HCT116 (cell line): ENCODE data around the gene CDKAL1. TPM values are rescaled to one million over a fixed set of nuclear protein-coding genes. Genes with fewer than 3 reads are reported as not detected.

ENCODE experiments used
- ATAC-seq: fragments of 200-7000 bp; cut with Tn5 transposase; 2 replicates; pipeline ENCODE4 v1.9.1; 2020; ENCODE audit warnings: mild to moderate bottlenecking, moderate library complexity
- BruUV-seq: library from RNA; stranded (reverse); fragments of 400-500 nt; replicated peaks from 2 replicates; lab custom pipeline; 2021; lab: Mats Ljungman, UMichigan
- CTCF ChIA-PET: fragments of 300-600 bp; sonication (Branson Sonifier 250); formaldehyde crosslinking; loops from one replicate; lab custom pipeline; 2021; ENCODE audit warnings: antibody characterized with exemption; lab: Charles Lee
- POLR2A ChIA-PET: fragments of 300-600, 350-600 bp; sonication (Branson Sonifier 250); formaldehyde crosslinking; loops from one replicate; lab custom pipeline; 2021; ENCODE audit warnings: antibody characterized with exemption; lab: Charles Lee
- RAD21 ChIA-PET, 2 experiments: fragments of 300-600 bp; sonication (Branson Sonifier 250); formaldehyde crosslinking; loops; one replicate each; lab custom pipeline; 2023; ENCODE audit warnings: low total read pairs in 2 of 2; ENCODE audit not compliant: uncharacterized antibody in 2 of 2, unreplicated experiment in 2 of 2, low non-redundant PET in 1 of 2; lab: Charles Lee
- DNase-seq: peaks from one replicate; pipeline ENCODE4 v3.0.0-alpha.2; 2010; ENCODE audit warnings: low read depth, low spot score
- H2AFZ ChIP-seq: fragments of 200-600 bp; shearing (Covaris generic), sonication (generic); 2 replicates; pipeline ENCODE4 v1.6.1; 2017; ENCODE audit warnings: low read depth, mixed run types, mixed read lengths, antibody characterized with exemption, low read length; ENCODE audit not compliant: poor library complexity, severe bottlenecking
- H3K27ac ChIP-seq: 2 replicates; pipeline ENCODE4 v1.5.1; 2012; ENCODE audit warnings: low read depth, low read length
- H3K27me3 ChIP-seq: fragments of 200-600 bp; sonication (generic); 2 replicates; pipeline ENCODE4 v1.6.1; 2016; ENCODE audit warnings: mixed run types, low read length, mixed read lengths; ENCODE audit not compliant: insufficient read depth
- H3K36me3 ChIP-seq, 2 experiments: fragments of 200-500 bp in 1 of 2; fragments of 200-600 bp in 1 of 2; sonication (Bioruptor generic) in 1 of 2; sonication (generic) in 1 of 2; 2 replicates each; pipeline versions ENCODE4 v1.5.1 to v1.6.1; 2014 to 2016; ENCODE audit warnings: low read length in 2 of 2, inconsistent platforms in 1 of 2, mixed read lengths in 1 of 2, mixed run types in 1 of 2; ENCODE audit not compliant: insufficient read depth in 2 of 2, control insufficient read depth in 1 of 2
- H3K4me1 ChIP-seq, 2 experiments: fragments of 200-600 bp in 1 of 2; sonication (generic) in 1 of 2; 2 replicates each; pipeline versions ENCODE4 v1.5.1 to v1.6.1; 2012 to 2017; ENCODE audit warnings: low read length in 2 of 2, inconsistent platforms in 1 of 2, mild to moderate bottlenecking in 1 of 2, mixed read lengths in 1 of 2, mixed run types in 1 of 2, moderate library complexity in 1 of 2; ENCODE audit not compliant: insufficient read depth in 2 of 2, control insufficient read depth in 1 of 2
- H3K4me2 ChIP-seq: fragments of 200-600 bp; sonication (generic); 2 replicates; pipeline ENCODE4 v1.6.1; 2017; ENCODE audit warnings: mixed run types, low read length, mixed read lengths
- H3K4me3 ChIP-seq, 2 experiments: fragments of 200-600 bp in 1 of 2; sonication (generic) in 1 of 2; replicated peaks in 1 of 2; 2 replicates each; pipeline ENCODE4 v1.5.1; 2011 to 2016; ENCODE audit warnings: low read length in 2 of 2, control low read depth in 1 of 2, low read depth in 1 of 2, mild to moderate bottlenecking in 1 of 2, mixed read lengths in 1 of 2, mixed run types in 1 of 2
- H3K79me2 ChIP-seq: fragments of 200-600 bp; sonication (generic); 2 replicates; pipeline ENCODE4 v1.6.1; 2017; ENCODE audit warnings: mild to moderate bottlenecking, mixed run types, low read length, moderate library complexity, mixed read lengths; ENCODE audit not compliant: insufficient read depth
- H3K9ac ChIP-seq: fragments of 200-600 bp; sonication (generic); 2 replicates; pipeline ENCODE4 v1.6.1; 2016; ENCODE audit warnings: low read length, mixed read lengths
- H3K9me2 ChIP-seq: fragments of 200-600 bp; sonication (generic), shearing (Covaris generic); 2 replicates; pipeline ENCODE4 v1.6.1; 2017; ENCODE audit warnings: mixed run types, mild to moderate bottlenecking, moderate library complexity; ENCODE audit not compliant: insufficient read depth
- H3K9me3 ChIP-seq, 2 experiments: fragments of 200-500 bp in 1 of 2; fragments of 200-600 bp in 1 of 2; sonication (Bioruptor generic) in 1 of 2; sonication (generic) in 1 of 2; 2 replicates each; pipeline ENCODE4 v1.6.1; 2014 to 2017; ENCODE audit warnings: low read length in 2 of 2, mixed read lengths in 2 of 2, inconsistent platforms in 1 of 2, low read depth in 1 of 2, mild to moderate bottlenecking in 1 of 2, mixed run types in 1 of 2, moderate library complexity in 1 of 2; ENCODE audit not compliant: control insufficient read depth in 1 of 2, insufficient read depth in 1 of 2
- H4K20me1 ChIP-seq: fragments of 200-600 bp; sonication (generic), shearing (Covaris generic); 2 replicates; pipeline ENCODE4 v1.6.1; 2017; ENCODE audit warnings: mixed run types, mild to moderate bottlenecking, moderate library complexity; ENCODE audit not compliant: insufficient read depth
- CEBPB ChIP-seq: IDR thresholded peaks from 2 replicates; pipeline ENCODE4 v1.6.1; 2012; ENCODE audit warnings: low read depth
- POLR2A ChIP-seq: IDR thresholded peaks from 2 replicates; pipeline ENCODE4 v1.7.0; 2011; ENCODE audit warnings: borderline replicate concordance; ENCODE audit not compliant: insufficient read depth, insufficient read length; ENCODE audit errors: extremely low read depth
- RAD21 ChIP-seq: IDR thresholded peaks from 2 replicates; pipeline ENCODE4 v1.6.1; 2012; ENCODE audit warnings: low read depth, mild to moderate bottlenecking
- SP1 ChIP-seq: IDR thresholded peaks from 2 replicates; pipeline ENCODE4 v1.6.1; 2012; ENCODE audit warnings: low read depth
- TCF7L2 ChIP-seq: IDR thresholded peaks from 2 replicates; pipeline ENCODE4 v1.7.0; 2011; ENCODE audit warnings: borderline replicate concordance, inconsistent platforms; ENCODE audit not compliant: insufficient read depth, insufficient read length; ENCODE audit errors: extremely low read depth
- YY1 ChIP-seq: IDR thresholded peaks from 2 replicates; pipeline ENCODE4 v1.6.1; 2011; ENCODE audit warnings: low read length, low read depth, moderate library complexity, mild to moderate bottlenecking; ENCODE audit not compliant: insufficient replicate concordance; ENCODE audit errors: extremely low read depth
- ZNF274 ChIP-seq: fragments of 200-500 bp; sonication (Bioruptor generic); IDR thresholded peaks from 2 replicates; pipeline ENCODE4 v1.6.1; 2014; ENCODE audit warnings: mild to moderate bottlenecking, low read depth, low read length, inconsistent platforms
- intact Hi-C: fragments of 100-400 bp; cut with micrococcal nuclease; formaldehyde crosslinking; loops from 2 replicates; pipeline ENCODE4 v1.10.0; 2022
- total RNA-seq: library from RNA; stranded (reverse); gene quantifications from one replicate; pipeline ENCODE4 v1.2.1, GENCODE V29; 2021; ENCODE audit not compliant: unreplicated experiment
- TF ChIP-seq, protein P1 (sequence below): IDR thresholded peaks from 2 replicates; pipeline ENCODE4 v1.6.1; 2012
- TF ChIP-seq, protein P2 (sequence below): IDR thresholded peaks from 2 replicates; pipeline ENCODE4 v1.6.1; 2011; ENCODE audit warnings: mild to moderate bottlenecking, low read length, moderate library complexity; ENCODE audit not compliant: insufficient replicate concordance; ENCODE audit errors: extremely low read depth
- TF ChIP-seq, protein P3 (sequence below): IDR thresholded peaks from 2 replicates; pipeline ENCODE4 v1.6.1; 2012
- TF ChIP-seq, protein P4 (sequence below): IDR thresholded peaks from 2 replicates; pipeline ENCODE4 v1.6.1; 2012; ENCODE audit warnings: low read depth

Gene CDKAL1
- total RNA-seq, 1 experiment from 2014 or later: 14.9 TPM

DNA sequence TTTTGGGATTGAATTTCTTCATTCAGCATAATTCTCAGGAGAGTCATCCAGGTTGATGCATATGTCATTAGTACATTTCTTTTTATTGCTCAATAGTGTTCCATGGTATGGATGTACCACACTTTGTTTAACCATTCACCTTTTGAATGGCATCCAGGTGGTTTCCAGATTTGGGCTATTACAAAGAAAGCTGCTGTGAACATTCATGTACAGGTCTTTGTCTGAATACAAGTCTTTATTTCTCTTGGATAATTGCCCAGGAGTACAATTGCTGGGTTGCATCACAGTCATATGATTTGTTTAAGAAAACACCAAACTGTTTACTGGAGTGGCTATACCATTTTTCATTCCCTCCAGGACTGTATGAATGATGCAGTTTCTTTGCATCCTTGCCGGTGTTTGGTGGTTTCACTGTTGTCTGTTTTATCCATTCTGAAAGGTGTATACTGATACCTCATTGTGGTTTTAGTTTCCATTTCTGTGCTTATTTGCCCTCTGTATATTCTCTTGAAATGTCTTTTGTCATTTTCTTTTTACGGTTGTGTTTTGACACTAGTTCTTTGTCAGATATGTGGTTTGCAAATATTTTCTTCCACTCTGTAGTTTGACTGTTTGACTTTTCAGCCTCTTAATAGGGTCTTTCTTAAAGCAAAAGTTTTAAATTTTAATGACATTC lies 8.8 kb downstream of the CDKAL1 start:
- Histone ChIP-seq H4K20me1 (no peaks in the 10 kb centered on the region), H3K9me2 (no peaks in the 10 kb centered on the region), H3K79me2 (peaks cover 50% of the 10 kb centered on the region), H3K9ac (no peak overlapping the region), H3K27ac (no peak overlapping the region), H3K36me3 (peaks cover 3 to 9% of the 10 kb centered on the region in 2 experiments; a peak in 3 of 4 replicates), H2AFZ (no peak overlapping the region), H3K27me3 (no peaks in the 10 kb centered on the region), H3K9me3 (no peaks in the 10 kb centered on the region), H3K4me3 (no peak overlapping the region), H3K4me2 (no peak overlapping the region), H3K4me1 (peaks cover 9 to 14% of the 10 kb centered on the region in 2 experiments; a peak in 2 of 4 replicates)
- CTCF ChIA-PET: no interaction called here
- intact Hi-C loops: no loop called here
- RAD21 ChIA-PET: no interaction called here
- no peak for DNase-seq
- TF ChIP-seq SP1: 0 out of 2 replicates have a peak, but pooled peaks have one; percentile 22
- TF ChIP-seq, protein P1, sequence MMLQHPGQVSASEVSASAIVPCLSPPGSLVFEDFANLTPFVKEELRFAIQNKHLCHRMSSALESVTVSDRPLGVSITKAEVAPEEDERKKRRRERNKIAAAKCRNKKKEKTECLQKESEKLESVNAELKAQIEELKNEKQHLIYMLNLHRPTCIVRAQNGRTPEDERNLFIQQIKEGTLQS: no peak; the same call in 1 of the 2 replicates
- peak; percentile 53 for TF ChIP-seq CEBPB
- POLR2A ChIA-PET: no interaction called here
- peak; percentile 52 for ATAC-seq
- BruUV-seq: no TSS peak

DNA sequence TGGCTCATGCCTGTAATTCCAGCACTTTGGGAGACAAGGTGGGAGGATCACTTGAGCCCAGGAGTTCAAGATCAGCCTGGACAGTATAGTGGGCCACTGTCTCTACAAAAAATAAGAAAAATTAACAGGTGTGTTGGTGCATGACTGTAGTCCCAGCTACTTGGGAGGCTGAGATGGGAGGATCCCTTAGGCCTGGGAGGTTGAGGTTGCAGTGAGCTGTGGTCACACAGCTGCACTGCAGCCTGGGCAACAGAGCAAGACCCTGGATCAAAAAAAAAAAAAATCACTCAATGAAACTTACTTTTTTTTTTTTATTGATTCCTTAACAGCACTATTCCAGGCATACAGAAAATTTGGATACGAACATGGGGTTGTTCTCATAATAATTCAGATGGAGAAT lies 14.0 kb downstream of the CDKAL1 start:
- Histone ChIP-seq H4K20me1 (no peaks in the 10 kb centered on the region), H3K4me1 (peaks cover under 1 to 3% of the 10 kb centered on the region in 2 experiments; a peak in 2 of 4 replicates), H3K4me3 (no peak overlapping the region), H3K9me2 (no peaks in the 10 kb centered on the region), H3K27me3 (no peaks in the 10 kb centered on the region), H3K9ac (no peak overlapping the region), H2AFZ (no peak overlapping the region), H3K4me2 (no peak overlapping the region), H3K9me3 (no peaks in the 10 kb centered on the region), H3K27ac (no peak overlapping the region), H3K79me2 (peaks cover 8% of the 10 kb centered on the region), H3K36me3 (peaks cover 8 to 9% of the 10 kb centered on the region in 2 experiments; a peak in 3 of 4 replicates)
- intact Hi-C loops: no loop called here
- DNase-seq: no peak
- RAD21 ChIA-PET: interaction anchor here in 1 of 2 experiments (0.7 kb wide), 1 partner anchor 1519 kb away, joined by 4 read pairs; no protein-coding TSS in a partner anchor
- no peak for ATAC-seq
- no TSS peak for BruUV-seq
- POLR2A ChIA-PET: no interaction called here
- CTCF ChIA-PET: interaction anchor here (6.5 kb wide), 1 partner anchor 17 kb away, joined by 57 read pairs; no protein-coding TSS in a partner anchor
- TF ChIP-seq SP1 (no peak), CEBPB (no peak), POLR2A (no peak), TCF7L2 (no peak), YY1 (no peak), ZNF274 (no peak), RAD21 (no peak)
- TF ChIP-seq, protein P2, sequence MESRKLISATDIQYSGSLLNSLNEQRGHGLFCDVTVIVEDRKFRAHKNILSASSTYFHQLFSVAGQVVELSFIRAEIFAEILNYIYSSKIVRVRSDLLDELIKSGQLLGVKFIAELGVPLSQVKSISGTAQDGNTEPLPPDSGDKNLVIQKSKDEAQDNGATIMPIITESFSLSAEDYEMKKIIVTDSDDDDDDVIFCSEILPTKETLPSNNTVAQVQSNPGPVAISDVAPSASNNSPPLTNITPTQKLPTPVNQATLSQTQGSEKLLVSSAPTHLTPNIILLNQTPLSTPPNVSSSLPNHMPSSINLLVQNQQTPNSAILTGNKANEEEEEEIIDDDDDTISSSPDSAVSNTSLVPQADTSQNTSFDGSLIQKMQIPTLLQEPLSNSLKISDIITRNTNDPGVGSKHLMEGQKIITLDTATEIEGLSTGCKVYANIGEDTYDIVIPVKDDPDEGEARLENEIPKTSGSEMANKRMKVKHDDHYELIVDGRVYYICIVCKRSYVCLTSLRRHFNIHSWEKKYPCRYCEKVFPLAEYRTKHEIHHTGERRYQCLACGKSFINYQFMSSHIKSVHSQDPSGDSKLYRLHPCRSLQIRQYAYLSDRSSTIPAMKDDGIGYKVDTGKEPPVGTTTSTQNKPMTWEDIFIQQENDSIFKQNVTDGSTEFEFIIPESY: no peak
- TF ChIP-seq, protein P3, sequence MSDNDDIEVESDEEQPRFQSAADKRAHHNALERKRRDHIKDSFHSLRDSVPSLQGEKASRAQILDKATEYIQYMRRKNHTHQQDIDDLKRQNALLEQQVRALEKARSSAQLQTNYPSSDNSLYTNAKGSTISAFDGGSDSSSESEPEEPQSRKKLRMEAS: no peak
- TF ChIP-seq, protein P4, sequence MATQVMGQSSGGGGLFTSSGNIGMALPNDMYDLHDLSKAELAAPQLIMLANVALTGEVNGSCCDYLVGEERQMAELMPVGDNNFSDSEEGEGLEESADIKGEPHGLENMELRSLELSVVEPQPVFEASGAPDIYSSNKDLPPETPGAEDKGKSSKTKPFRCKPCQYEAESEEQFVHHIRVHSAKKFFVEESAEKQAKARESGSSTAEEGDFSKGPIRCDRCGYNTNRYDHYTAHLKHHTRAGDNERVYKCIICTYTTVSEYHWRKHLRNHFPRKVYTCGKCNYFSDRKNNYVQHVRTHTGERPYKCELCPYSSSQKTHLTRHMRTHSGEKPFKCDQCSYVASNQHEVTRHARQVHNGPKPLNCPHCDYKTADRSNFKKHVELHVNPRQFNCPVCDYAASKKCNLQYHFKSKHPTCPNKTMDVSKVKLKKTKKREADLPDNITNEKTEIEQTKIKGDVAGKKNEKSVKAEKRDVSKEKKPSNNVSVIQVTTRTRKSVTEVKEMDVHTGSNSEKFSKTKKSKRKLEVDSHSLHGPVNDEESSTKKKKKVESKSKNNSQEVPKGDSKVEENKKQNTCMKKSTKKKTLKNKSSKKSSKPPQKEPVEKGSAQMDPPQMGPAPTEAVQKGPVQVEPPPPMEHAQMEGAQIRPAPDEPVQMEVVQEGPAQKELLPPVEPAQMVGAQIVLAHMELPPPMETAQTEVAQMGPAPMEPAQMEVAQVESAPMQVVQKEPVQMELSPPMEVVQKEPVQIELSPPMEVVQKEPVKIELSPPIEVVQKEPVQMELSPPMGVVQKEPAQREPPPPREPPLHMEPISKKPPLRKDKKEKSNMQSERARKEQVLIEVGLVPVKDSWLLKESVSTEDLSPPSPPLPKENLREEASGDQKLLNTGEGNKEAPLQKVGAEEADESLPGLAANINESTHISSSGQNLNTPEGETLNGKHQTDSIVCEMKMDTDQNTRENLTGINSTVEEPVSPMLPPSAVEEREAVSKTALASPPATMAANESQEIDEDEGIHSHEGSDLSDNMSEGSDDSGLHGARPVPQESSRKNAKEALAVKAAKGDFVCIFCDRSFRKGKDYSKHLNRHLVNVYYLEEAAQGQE: no peak
